HFF-Myc (cell line): Measurements from ENCODE around the gene MED15.

Source experiments
- DNase-seq: peaks from one replicate; pipeline ENCODE4 v3.0.0-alpha.2; 2011; ENCODE audit warnings: low read depth; ENCODE audit errors: extremely low read depth
- H3K4me3 ChIP-seq: replicated peaks from 2 replicates; pipeline ENCODE4 v1.5.1; 2011; ENCODE audit warnings: low read depth, mild to moderate bottlenecking, control low read depth, low read length
- CTCF ChIP-seq: IDR thresholded peaks from 2 replicates; pipeline ENCODE4 v1.5.1; 2012; ENCODE audit warnings: mild to moderate bottlenecking, low read depth, low read length, control low read depth; ENCODE audit errors: missing control alignments

Gene MED15

DNA sequence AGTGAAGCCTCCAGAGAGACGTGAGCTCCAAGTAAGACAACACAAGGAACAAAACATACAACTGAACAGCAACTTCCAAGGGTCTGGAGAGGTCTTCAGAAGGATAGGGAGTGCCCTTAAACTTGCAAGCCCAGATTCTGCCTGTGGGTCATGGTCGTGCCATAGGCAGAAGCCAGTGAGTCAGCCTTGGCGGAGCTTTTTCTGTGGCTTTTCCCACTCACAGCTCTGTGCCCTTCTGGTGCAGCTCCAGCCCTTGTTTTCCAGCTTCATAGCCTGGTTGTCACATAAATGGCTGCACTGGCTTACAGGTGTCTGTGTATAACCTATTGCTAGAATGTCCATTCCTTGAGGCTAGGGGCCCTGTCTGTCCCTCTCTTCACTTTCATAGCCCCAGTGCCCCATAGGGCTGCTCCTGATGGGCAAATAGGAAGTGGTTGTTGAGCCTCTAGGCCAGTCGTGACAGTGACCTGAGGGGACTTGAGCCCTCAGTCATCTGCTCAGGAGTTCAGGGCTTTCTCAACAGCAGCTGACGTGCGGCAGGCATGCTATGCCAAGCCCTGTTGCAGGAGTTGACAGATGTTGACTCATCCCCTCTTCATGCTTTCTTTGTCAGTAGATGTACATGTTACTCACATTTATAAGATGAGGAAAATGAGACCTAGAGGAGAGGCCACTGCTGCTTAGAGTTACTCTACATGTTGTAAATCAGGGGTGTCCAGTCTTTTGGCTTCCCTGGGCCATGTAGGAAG, 7.4 kb downstream of the MED15 start:
- no peak for DNase-seq
- TF ChIP-seq CTCF = no peak
- H3K4me3 ChIP-seq = no peak overlapping the region

- no peak for TF ChIP-seq CTCF
- no peak for DNase-seq
Observed at GRCh38 chr22:20516399-20516798, 9.0 kb downstream of the MED15 start.

GRCh38 chr22:20517422-20517821, 10.0 kb downstream of the MED15 start:
- no peak for DNase-seq
- no peak for TF ChIP-seq CTCF
- H3K4me3 ChIP-seq = no peak overlapping the region

More at GRCh38 chr22:20516399-20516798, 9.0 kb downstream of the MED15 start:
- H3K4me3 ChIP-seq = no peak overlapping the region

- DNase-seq = no peak
- no peak for TF ChIP-seq CTCF
- no peak overlapping the region for H3K4me3 ChIP-seq
Observed at GRCh38 chr22:20517841-20518592, 10.6 kb downstream of the MED15 start.

GRCh38 chr22:20519558-20519957, 12.1 kb downstream of the MED15 start:
- DNase-seq = no peak
- no peak overlapping the region for H3K4me3 ChIP-seq
- no peak for TF ChIP-seq CTCF

- DNase-seq = no peak
- H3K4me3 ChIP-seq = no peak overlapping the region
- TF ChIP-seq CTCF = no peak
Observed at GRCh38 chr22:20520093-20520511, 12.7 kb downstream of the MED15 start.
